ENCODE measurements around the gene TIPARP. TPM values are rescaled to one million over a fixed set of nuclear protein-coding genes. Genes with fewer than 3 reads are reported as not detected.

The TIPARP gene
- total RNA-seq, 4 donors from 2014 or later = 49.8 to 144 (median 72.6) TPM

DNA sequence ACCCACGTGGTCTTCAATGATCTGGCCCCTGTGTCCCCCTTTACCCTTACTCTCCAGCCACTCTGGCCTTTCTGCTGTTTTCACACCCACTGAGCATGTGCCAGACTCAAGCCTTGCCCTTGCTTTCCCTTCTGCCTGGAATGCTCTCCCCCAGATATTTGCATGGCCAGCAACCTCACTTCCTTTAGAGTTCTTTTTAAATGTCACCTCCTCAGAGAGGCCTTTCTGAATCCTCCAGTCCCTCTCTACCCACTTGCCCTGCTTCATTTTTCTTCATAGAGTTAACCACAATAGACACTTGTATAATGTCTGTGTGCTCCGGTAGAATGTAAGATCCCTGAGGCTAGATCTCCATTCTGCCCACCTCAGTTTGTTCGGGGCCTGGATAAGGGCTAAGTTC is 39.4 kb upstream of the TIPARP start:
- WGBS, 2 donors (ENCODE audit: low coverage in 1 of 2) = 95% methylated on average over 3 of the region's 3 CpGs
- no peak for ATAC-seq
- Histone ChIP-seq H3K36me3 (no peaks in the 10 kb centered on the region), H3K9me3 (no peaks in the 10 kb centered on the region), H3K4me1 (peaks cover 0 to 8% (median 0%) of the 10 kb centered on the region in 3 donors), H3K27ac (no peak overlapping the region), H3K4me3 (no peak overlapping the region), H3K27me3 (no peaks in the 10 kb centered on the region)
- TF ChIP-seq EP300 (IDR thresholded peaks at IDR 0.05) = no peak

DNA sequence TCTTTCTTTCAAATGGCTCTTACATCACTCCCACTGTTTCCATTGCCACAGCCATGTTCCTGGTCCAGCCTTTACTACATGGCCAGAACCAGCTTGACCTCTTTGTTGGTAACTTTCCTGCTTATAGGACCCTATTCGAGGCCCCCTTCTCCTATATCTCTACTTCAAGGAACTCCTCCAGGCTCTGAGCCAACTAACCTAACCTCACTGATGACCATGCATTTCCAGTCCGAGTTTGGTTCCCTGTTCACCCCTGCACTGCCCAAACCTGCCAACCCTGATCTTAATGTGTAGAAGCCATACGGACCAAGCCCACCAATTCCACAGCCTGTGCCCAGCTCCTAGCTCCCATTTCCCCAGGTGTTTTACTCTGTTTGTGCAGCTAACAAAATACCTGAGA is 38.4 kb upstream of the TIPARP start:
- Histone ChIP-seq H3K4me1 (peaks cover 0 to 8% (median 0%) of the 10 kb centered on the region in 3 donors), H3K27me3 (no peaks in the 10 kb centered on the region), H3K27ac (no peak overlapping the region), H3K36me3 (no peaks in the 10 kb centered on the region), H3K9me3 (no peaks in the 10 kb centered on the region), H3K4me3 (no peak overlapping the region)
- TF ChIP-seq, protein P1, sequence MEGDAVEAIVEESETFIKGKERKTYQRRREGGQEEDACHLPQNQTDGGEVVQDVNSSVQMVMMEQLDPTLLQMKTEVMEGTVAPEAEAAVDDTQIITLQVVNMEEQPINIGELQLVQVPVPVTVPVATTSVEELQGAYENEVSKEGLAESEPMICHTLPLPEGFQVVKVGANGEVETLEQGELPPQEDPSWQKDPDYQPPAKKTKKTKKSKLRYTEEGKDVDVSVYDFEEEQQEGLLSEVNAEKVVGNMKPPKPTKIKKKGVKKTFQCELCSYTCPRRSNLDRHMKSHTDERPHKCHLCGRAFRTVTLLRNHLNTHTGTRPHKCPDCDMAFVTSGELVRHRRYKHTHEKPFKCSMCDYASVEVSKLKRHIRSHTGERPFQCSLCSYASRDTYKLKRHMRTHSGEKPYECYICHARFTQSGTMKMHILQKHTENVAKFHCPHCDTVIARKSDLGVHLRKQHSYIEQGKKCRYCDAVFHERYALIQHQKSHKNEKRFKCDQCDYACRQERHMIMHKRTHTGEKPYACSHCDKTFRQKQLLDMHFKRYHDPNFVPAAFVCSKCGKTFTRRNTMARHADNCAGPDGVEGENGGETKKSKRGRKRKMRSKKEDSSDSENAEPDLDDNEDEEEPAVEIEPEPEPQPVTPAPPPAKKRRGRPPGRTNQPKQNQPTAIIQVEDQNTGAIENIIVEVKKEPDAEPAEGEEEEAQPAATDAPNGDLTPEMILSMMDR (IDR thresholded peaks at IDR 0.05) = no peak
- no peak for TF ChIP-seq EP300 (IDR thresholded peaks at IDR 0.05)
- TF ChIP-seq POLR2A (IDR thresholded peaks at IDR 0.05) = no peak
- no peak for TF ChIP-seq POLR2AphosphoS5 (IDR thresholded peaks at IDR 0.05)
- ATAC-seq = no peak
- WGBS, 2 donors (ENCODE audit: low coverage in 1 of 2) = 83 to 89% methylated on average over 3 of the region's 3 CpGs

DNA sequence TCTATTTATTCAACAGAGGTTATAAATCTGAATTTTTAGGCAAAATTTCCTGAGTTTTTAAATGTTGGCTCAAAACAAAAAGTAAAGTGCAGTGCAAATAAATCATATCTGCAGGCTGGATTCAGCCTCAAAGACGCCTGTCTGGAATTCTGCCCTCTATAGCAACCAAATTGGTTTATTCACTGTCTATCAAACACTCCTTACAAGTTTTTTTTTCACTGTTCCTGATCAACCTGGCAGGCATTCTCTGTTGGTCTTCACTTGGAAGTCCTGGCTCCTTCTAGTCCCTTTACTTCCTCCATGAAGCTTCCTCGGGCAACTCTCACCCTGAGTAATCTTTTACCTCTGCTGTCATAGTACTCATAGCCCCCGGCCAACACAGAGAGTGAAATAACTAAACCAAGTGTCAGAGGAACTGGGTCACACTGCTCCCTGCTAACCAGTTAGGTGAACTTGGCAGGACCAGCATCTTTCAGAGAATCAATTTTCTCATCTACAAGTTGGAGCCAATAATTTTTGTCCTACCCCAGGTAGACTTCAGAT is 36.8 kb upstream of the TIPARP start:
- no peak overlapping the region for H3K27ac ChIP-seq
- peaks cover 0 to 8% (median 0%) of the 10 kb centered on the region in 3 donors for H3K4me1 ChIP-seq
- no peaks in the 10 kb centered on the region for H3K27me3 ChIP-seq
- H3K9me3 ChIP-seq = no peaks in the 10 kb centered on the region
- H3K36me3 ChIP-seq = no peaks in the 10 kb centered on the region
- 57 to 58% methylated on average over 2 to 3 of the region's 3 CpGs for WGBS, 2 donors (ENCODE audit: low coverage in 1 of 2)
- no peak overlapping the region for H3K4me3 ChIP-seq
- TF ChIP-seq EP300 (IDR thresholded peaks at IDR 0.05) (no peak), POLR2AphosphoS5 (IDR thresholded peaks at IDR 0.05) (no peak), POLR2A (IDR thresholded peaks at IDR 0.05) (no peak)
- TF ChIP-seq, protein P1 (IDR thresholded peaks at IDR 0.05) = no peak
- ATAC-seq = no peak

DNA sequence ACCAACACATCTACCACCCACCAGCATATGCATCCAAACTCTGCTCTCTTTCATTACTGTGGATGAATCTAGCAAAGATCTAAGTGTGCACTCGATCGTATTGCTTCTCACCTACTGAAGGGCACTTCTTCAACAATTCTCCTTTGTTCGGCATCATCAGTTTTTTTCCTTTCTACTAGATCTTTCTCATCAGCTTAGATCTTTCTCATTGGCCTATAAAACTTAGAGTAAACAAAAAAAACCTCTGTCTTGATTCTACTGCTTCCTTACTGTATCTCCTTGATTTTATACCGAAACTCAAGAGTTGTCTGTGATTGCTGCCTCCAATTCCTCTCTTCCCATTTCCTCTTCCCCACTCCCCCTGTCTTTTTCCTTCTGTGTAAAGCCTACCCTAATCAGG is 36.1 kb upstream of the TIPARP start:
- H3K9me3 ChIP-seq = no peaks in the 10 kb centered on the region
- no peak overlapping the region for H3K27ac ChIP-seq
- no peaks in the 10 kb centered on the region for H3K27me3 ChIP-seq
- H3K4me3 ChIP-seq = no peak overlapping the region
- no peaks in the 10 kb centered on the region for H3K36me3 ChIP-seq
- 89 to 100% methylated on average over 2 to 3 of the region's 4 CpGs for WGBS, 2 donors (ENCODE audit: low coverage in 1 of 2)
- TF ChIP-seq POLR2A (IDR thresholded peaks at IDR 0.05) = no peak
- TF ChIP-seq POLR2AphosphoS5 (IDR thresholded peaks at IDR 0.05) = no peak
- TF ChIP-seq, protein P1 (IDR thresholded peaks at IDR 0.05) = no peak
- TF ChIP-seq EP300 (IDR thresholded peaks at IDR 0.05) = no peak
- peaks cover 0 to 9% (median 0%) of the 10 kb centered on the region in 3 donors for H3K4me1 ChIP-seq
- ATAC-seq = no peak

DNA sequence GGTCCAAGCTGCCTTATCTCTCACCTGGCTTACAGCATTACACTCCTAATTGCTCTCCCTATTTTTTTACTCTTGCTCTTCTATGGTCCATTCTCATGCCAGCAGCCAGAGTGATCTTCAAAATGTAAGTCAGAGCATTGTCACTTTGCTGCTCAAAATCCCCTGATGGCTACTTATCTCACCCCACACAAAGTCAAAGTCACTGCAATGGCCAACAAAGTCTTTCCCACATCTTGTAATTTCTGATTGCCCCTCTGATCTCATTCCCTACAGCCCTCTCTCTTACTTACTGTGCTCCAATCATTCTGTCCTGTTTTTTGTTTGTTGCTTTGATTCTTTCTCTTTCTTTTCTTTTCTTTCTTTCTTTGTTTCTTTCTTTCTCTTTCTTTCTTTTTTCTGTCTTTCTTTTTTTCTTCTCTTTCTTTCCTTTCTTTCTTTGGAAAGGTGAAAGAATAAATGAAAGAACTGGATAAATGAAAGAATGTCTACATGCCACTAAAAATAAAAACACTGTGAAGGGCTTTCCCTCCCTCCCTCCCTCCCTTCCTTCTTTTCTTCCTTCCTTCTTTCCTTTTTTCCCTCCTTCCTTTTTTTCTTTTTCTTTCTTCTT is 34.9 kb upstream of the TIPARP start:
- Histone ChIP-seq H3K27ac (no peak overlapping the region), H3K36me3 (no peaks in the 10 kb centered on the region), H3K4me3 (no peak overlapping the region), H3K4me1 (peaks cover 0 to 4% (median 0%) of the 10 kb centered on the region in 3 donors), H3K9me3 (no peaks in the 10 kb centered on the region), H3K27me3 (no peaks in the 10 kb centered on the region)
- TF ChIP-seq POLR2A (IDR thresholded peaks at IDR 0.05) (no peak), EP300 (IDR thresholded peaks at IDR 0.05) (no peak), POLR2AphosphoS5 (IDR thresholded peaks at IDR 0.05) (no peak)
- TF ChIP-seq, protein P1 (IDR thresholded peaks at IDR 0.05) = no peak
- ATAC-seq = no peak

All from gastroesophageal sphincter (tissue), 4 donors.